GM21576 (cell line): ENCODE results near the gene ZNF24.

Experiments
- ATAC-seq: cut with Tn5 transposase; IDR thresholded peaks from one replicate; pipeline ENCODE4 v1.9.1; 2021; ENCODE audit warnings: mild to moderate bottlenecking, moderate library complexity; ENCODE audit not compliant: unreplicated experiment

ZNF24 gene

DNA sequence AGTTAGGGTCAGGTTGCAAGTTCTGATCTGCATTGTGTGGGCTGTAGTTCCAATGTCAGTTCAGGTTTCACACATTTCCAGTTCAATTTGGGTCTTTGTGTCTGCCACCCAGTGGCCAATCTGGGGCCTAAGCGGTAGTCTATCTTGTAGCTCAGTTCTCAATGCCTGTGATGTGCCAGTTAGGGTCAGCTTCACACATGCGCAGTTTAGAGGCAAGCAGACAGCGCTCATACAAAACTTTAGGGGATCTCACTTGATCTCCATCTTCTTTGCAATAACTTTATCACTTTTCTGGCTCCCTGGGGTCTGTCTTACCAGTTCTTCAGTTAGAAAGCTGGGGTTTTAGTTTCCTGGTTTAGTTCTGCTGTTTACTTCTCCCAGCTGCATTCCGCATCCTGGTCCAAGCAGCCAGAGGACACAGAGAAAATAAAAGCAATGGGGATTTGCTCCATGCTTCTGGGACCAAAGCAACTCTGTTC lies 11.0 kb upstream of the ZNF24 start:
- peak; percentile 100 for ATAC-seq

DNA sequence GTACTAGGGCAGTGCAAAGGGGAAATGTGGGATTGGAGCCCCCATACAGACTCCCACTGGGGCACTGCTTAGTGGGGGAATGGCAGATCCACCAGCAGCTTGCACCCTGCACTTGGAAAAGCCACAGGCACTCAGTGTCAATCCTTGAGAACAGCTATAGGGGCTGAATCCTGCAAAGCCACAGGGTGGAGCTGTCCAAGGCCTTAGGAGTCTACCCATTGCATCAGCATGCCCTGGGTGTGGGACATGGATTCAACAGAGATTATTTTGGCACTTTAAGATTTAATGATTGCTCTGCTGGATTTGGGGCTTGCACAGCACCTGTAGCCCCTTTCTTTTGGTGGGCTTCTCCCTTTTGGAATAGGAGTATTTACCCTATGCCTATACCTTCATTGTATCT lies 8.6 kb upstream of the ZNF24 start:
- no peak for ATAC-seq

DNA sequence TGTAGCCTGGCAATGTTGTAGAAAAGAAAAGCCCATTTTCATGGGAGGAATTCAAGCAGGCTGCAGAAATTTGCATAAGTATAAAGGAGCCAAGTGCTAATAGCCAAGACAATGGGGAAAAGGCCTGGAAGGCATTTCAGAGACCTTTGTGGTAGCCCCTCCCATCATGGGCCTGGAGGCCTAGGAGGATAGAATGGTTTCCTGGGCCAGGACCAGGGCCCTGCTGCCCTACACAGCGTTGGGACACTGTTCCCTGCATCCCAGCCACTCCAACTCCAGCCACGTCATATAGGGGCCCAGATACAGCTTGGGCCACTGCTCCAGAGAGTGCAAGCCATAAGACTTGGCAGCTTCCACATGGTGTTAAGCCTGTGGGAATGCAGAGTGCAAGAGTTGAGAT lies 8.1 kb upstream of the ZNF24 start:
- ATAC-seq: no peak

DNA sequence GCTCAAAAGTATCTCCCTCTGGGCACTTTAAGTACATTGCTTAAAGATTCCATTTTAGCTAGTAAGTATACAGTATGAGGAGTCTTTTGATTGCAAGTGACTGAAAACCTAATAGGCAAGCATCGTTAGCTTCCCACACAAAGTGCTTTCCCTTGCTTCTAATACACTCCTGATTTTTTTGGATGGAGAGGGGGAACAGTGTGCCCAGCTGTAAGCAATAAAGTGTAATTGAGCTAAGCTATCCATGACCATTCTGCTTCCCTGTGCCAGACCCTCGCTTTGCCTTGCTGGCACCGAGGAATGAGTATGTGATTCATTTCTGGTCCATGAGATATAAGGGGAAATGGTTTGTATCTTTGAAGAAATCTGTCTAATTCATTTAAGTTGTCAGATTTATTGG lies 3.8 kb upstream of the ZNF24 start:
- no peak for ATAC-seq

DNA sequence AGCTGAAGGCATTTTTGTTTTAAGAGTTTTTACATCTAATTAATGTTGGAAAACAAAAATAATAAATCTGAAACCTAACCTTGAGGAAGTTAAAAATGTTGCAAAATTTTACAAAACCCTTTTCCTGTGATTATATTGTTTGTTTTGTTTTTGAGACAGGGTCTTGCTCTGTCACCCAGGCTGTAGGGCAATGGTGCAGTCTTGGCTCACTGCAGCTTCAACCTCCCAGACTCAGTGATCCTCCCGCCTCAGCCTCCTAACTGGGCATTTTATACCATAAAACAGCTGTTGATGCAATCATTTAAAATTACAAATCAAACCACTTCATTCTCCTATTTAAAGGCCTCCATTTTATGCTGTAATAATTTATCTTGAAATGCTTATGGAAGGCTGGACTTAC lies 1.7 kb upstream of the ZNF24 start:
- ATAC-seq: no peak

DNA sequence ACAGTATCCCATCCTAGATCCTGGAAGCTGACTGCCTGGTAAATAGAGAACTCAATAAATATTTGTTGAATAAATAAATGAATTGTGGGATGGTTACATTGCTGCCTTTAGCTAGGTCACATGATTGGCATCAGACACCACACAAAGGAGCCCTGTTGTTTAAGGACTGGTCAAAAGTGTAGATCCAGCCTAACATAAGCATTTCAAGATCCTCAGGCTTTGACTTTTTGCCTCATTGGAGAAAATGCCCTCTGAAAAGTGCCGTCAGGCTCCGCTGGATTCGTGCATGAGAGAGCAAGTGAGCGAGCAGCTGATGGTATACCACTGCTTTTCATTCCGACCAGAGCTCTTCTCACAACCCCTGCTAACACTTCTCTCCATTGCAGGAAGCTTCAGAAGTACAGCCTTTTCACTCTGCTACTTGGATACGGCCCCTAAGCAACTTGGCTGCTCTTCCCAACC lies 1.3 kb upstream of the ZNF24 start:
- ATAC-seq: peak; percentile 38

DNA sequence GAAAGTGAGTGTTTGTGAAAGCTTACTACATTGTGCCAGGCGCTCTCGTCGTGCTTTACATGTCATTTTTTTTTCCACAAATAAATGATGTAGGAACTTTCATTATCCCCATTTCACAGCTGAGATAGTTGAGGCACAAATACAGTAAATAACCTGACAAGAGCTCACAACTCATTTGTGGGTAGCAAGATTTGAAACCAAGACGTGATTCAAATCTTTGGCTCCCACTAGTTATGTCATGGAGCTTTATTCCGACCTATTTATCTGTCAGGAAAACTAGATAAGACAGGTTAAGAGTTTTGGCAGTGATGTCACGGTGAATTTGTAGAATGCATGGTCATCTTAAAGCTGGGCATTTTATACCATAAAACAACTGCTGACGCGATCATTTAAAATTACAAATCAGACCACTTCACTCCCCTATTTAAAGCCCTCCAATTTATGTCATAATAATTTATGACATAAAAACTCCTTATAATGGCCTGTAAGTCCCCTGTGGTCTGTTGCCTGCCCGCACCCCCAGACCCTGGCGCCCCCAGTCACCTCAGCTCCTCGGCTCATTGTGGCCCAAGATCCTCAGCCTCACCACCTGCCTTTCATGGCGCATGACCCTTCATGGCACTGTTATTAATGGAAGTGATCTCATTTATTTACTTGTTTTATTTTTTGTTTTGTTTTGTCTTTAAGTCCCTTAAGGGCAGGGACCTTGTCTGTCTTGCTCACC lies 678 bp upstream of the ZNF24 start:
- ATAC-seq: no peak

DNA sequence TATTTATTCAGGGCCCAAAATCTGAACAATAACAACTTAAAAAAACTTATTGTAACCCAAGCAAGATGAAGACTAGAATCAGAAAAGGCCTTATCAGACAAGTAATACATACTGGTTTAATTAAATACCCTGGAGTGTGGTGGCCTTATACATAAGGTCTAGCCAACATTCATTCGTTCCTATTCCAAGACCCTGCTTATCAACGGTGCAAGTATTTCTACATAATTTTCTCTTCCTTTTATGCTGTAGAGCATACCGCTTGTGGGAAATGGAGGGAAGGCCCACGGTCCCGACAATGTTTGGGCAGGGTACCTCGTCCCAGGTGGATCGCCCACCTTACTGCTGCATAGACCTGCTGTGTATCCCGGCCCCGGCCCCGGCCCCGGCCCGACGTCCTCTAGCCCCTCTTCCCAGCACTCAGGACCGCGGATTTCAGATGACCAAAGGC lies 708 bp downstream of the ZNF24 start:
- no peak for ATAC-seq

DNA sequence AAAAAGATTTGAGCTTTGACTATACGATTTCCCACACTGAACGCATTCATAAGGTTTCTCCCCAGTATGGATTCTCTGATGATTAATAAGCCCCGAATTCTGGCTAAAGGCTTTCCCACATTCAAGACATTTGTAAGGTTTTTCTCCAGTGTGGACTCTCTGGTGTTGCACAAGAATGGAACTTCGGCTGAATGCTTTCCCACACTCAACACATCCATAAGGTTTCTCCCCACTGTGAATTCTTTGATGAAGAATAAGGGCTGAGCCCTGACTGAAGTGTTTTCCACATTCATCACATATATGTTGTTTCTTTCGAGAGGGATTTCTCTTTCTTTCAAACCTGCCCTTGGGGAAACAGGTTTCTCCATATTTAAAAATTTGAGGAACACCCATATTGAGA lies 6.9 kb downstream of the ZNF24 start:
- ATAC-seq: no peak

DNA sequence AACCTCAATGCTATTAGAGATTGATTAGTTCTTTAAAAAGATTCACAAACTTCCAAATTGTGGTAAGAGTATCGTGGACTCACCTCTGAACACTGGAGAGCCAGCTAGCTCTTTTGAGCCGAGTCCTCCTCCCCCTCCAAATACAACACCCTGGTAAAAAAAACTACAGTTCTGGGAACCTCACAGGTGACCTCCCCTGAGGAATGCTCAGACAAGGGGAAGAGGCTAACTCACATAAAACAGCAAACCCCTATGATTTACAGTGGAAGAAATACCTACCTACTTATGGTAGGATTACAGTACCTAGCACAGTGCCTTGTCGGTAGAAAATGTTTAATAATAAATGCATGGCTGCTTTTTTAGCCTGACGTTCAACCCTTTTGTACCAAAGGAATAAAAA lies 8.4 kb downstream of the ZNF24 start:
- no peak for ATAC-seq

DNA sequence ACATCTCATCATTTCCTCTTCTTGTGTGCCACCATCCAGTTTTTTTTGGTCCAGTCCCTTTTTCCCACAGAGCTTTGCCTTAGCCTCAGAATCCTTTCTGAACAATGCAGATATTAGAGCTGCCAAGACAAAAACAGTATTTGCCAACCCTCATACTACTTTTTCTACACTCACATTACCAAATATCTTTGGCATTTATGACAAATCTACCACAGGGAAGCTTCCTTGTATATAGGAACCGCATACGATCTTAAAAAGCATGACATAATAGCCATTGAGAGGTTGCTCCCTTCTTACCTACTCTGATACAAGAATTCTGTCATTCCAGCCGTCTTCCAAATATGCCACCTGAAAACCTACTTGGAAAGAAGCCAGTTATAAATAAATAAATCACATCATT lies 9.4 kb downstream of the ZNF24 start:
- ATAC-seq: no peak

DNA sequence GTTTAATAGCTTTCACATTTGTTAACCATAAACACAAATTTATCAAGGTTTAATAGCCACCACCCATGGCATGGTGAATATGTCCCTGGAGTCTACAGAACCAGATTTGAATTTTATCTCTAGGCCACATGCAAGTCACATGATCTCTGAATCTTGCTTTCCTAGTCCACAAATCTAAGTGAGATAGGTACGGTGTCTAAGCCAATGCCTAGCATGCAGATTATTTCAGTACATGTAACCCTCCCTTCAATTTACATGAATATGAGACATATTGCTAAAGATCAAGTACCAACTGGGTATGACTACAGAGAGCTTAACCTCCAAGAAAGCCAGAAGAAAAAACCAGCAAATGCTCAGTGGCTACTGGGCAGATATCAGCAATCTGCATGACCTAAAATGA lies 10.0 kb downstream of the ZNF24 start:
- no peak for ATAC-seq

DNA sequence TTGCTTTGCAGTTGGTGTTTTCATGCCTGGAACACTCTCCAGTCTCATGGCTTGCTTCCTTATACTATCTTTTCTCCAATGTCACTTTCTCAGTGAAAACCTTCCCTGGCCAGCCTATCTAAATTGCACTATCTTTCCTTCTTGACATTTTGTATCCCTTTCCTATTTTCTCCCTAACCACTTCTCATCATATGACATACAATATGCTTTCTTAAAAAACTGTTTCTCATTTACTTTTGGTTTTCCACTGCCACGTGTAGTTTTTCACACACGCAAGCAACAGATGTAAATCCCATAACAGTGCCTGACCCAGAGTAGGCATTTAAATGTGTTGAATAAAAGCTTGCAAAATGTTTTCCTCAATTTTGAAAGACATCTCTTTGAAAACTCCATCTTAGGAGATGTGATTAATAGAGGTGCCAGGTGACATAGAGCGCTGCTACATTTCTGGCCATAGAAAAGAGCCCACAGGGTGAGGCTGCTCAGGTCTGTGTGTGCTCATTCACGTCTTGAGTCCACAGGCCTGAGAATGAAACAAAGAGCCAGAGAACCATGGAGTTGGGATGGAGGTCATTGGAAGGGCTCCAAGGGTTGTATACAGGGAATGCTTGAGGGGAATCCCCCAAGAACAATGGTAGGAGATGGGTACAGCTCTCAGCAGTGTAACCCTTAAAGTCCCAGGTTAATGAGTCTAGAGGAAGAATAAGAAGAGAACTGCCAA lies 12.7 kb downstream of the ZNF24 start:
- no peak for ATAC-seq

DNA sequence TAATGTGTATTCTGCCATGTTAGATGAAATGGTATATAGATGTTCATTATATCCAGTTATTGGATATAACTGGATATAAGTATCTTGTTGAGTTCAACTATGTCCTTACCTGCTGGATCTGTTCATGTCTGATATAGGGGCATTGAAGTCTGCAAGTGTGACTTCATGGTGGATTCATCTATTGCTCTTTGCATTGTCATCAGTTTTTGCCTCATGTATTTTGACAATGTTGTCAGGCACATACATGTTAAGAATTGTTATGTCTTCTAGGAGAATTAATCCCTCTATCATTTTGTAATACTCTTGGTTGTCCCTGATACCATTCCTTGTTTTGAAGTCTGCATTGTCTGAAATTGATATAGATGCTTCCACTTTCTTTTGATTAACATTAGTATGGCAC lies 15.4 kb downstream of the ZNF24 start:
- no peak for ATAC-seq

DNA sequence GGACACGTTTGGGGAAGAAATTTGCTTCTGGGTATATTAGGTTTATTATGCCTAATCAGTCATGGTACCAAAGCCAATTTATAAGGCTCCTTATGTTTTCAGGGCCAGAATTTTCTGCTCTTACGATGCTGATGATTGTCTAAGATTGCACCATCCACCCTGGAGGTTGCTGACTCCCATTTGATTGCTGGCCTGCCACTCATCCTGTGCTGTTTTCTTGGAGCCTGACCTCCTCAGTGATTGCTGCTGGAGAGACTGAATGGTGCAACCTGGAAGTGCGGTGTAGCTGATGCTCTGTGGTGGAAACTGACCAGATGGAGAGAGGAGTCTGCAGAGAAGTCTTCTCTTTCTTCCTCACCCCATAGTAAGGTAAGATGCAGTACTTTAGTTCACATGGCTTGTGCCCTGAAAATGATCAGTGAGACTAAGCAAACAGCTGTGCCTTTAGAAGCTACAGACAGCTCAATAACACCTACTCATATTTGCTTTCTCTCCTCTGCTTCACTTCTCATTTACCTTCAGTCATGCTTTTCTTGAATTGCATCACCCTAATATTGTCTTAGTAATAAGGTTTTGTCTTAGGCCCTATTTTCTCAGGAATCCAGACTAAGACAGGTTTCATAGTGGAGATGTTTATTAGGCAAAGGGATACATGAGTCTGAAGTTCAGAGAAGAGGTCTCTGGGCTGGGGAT lies 17.4 kb downstream of the ZNF24 start:
- ATAC-seq: no peak

DNA sequence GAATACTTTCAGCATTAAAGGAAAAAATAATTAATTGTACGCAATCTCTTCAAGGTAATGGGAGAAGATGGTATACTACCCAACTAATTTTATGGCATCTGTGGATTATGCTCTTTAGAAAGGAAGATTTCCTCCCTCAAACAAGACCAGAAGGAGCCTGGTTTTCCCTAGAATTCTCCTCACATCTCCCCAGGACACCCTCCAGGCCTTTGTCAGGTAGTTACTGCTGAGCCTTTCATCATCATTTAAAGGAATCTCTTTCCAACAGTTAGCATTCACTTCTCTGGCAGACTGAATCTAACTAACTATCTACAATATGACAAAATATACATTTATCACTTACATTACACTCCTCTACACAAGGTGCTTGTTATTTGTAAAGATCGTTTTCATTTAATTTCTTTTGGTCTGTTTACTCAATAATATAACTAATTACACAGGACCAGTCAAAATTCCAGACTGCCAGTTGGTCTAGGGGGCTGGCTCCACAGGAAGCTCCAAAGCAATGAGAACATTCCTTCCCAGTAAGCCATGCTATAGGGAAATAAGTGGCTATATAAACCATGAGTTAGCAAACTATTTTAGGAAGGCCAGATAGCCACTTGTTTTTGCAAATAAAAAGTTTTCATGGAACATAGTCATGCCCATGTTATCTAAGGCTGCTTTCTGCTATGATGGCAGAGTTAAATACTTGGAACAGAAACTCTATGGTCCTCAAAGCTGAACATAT lies 19.1 kb downstream of the ZNF24 start:
- ATAC-seq: no peak

DNA sequence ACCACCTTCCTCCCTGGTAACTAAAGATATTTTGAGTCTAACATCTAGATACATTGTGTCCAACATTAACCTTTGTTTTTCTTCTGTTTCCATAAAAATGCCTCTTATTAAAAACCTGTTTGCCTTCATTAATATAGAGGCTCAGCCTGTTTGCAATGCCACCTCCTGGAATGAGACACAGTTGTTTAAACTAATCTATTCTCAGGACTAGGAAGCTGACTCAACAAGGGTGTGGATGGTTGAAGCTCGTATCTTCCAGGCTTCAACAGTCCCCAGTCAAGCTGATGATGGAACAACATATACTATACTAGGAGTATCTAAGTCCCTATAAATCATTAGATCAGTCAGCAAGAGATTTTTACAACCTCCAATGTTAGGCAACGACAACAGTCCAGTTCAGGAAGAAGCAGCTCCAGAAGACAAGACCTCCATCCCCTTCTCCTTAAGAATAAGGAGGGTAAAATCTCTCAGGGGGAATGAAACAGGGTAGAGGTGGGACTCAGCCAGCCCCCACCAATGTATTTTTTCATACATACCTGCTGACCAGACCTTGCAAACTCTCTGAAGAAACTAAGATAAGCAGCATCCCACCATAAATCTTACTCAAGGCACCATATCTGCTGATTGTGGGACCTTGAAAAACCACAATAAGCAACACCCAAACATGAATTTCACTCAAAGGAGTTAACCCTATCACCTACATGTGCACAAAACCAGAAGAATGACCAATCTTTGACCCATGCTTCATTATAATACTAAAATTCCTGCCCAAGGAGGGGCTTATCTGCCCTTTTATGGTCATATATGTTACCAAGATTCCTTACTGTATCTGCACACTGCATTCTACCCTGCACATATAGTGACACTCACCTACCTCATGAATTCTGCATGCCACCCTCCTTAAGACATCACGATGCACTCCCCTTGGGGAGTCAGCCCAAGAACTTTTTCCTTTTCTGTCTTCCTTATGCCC lies 21.4 kb downstream of the ZNF24 start:
- ATAC-seq: no peak

DNA sequence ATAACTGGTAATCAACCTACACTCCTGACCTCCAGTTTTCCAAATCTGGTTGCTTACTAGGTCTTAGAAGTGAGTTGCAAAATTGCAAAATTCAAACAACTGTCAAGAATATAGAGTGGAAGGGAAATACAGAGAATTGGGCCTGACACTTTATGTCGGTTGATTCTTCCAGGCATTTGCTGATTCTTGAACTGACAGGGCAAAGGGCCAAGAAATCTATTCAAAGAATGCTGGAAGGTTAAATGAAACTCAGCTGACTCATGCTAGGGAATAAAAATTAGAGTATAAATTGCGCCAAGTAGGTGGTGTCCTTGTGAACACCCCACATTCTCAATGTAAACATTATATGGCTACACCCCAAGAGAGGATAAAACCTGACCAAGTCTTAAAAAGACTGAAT lies 32.7 kb downstream of the ZNF24 start:
- ATAC-seq: no peak

DNA sequence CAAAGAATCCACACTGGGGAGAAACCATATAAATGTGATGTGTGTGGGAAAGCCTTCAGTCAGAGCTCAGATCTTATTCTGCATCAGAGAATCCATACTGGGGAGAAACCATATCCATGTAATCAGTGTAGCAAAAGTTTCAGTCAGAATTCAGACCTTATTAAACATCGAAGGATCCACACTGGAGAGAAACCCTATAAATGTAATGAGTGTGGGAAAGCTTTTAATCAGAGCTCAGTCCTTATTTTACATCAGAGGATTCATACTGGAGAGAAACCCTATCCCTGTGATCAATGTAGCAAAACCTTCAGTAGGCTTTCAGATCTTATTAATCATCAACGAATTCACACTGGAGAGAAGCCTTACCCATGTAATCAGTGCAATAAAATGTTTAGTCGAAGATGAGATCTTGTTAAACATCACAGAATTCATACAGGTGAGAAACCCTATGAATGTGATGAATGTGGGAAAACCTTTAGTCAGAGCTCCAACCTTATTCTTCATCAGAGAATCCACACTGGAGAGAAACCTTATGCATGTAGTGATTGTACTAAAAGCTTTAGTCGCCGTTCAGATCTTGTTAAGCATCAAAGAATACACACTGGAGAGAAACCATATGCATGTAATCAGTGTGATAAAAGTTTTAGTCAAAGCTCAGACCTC lies 37.5 kb downstream of the ZNF24 start:
- ATAC-seq: no peak
